ENCODE results near the gene RPRD2.

- no peak for TF ChIP-seq POLR2AphosphoS5 (IDR thresholded peaks at IDR 0.05; ENCODE audit: borderline replicate concordance, low read depth, low read length)
- TF ChIP-seq EZH2 (IDR thresholded peaks at IDR 0.05), result no peak
- no peak for TF ChIP-seq FOXP2 (optimal IDR thresholded peaks at IDR 0.05; ENCODE audit: control extremely low read depth, extremely low read length, insufficient read depth)
Observed at GRCh38 chr1:150371110-150371509, 7.2 kb downstream of the RPRD2 start.
